Measurements from ENCODE around the gene HNRNPM.
"Not testable (repeated sequence)": the region's sequence is repeated elsewhere in the genome, so short reads cannot be mapped to it uniquely, and the experiment has no call there.

HNRNPM gene

GRCh38 chr19:8514505-8515009 is 69.8 kb downstream of the HNRNPM start:
- not testable (repeated sequence) for DNase-seq

- DNase-seq, result no peak
Measured at GRCh38 chr19:8515317-8515716, 70.5 kb downstream of the HNRNPM start.

- no peak for DNase-seq
Measured at GRCh38 chr19:8517551-8518442, 73.0 kb downstream of the HNRNPM start.

- DNase-seq, result no peak
Measured at GRCh38 chr19:8518536-8518935, 73.8 kb downstream of the HNRNPM start.

GRCh38 chr19:8519388-8519787 is 74.6 kb downstream of the HNRNPM start:
- no peak for DNase-seq

- DNase-seq, result no peak
Measured at GRCh38 chr19:8525401-8525684, 80.6 kb downstream of the HNRNPM start.

GRCh38 chr19:8526345-8527091 is 81.7 kb downstream of the HNRNPM start:
- peak; percentile 95 for DNase-seq

- no peak for DNase-seq
Measured at GRCh38 chr19:8528500-8528899, 83.7 kb downstream of the HNRNPM start.

- DNase-seq, result no peak
Measured at GRCh38 chr19:8529369-8530006, 84.7 kb downstream of the HNRNPM start.

GRCh38 chr19:8530061-8530679 is 85.4 kb downstream of the HNRNPM start:
- DNase-seq, result no peak

GRCh38 chr19:8531470-8531869 is 86.7 kb downstream of the HNRNPM start:
- DNase-seq, result no peak

- DNase-seq, result no peak
Measured at GRCh38 chr19:8532225-8532624, 87.5 kb downstream of the HNRNPM start.

GRCh38 chr19:8536282-8536681 is 91.5 kb downstream of the HNRNPM start:
- DNase-seq, result no peak

GRCh38 chr19:8537099-8537498 is 92.3 kb downstream of the HNRNPM start:
- no peak for DNase-seq

Measured in right hindlimb (tissue), 1 donor.